HG03108 (cell line): ENCODE results near the gene RPP38.

Experiments used
- ATAC-seq: cut with Tn5 transposase; IDR thresholded peaks from one replicate; pipeline ENCODE4 v1.9.1; 2021; ENCODE audit warnings: moderate library complexity; ENCODE audit not compliant: unreplicated experiment

The RPP38 gene

GRCh38 chr10:15149042-15149771 is 52.1 kb downstream of the RPP38 start:
- ATAC-seq = no peak

GRCh38 chr10:15150563-15150962 is 53.4 kb downstream of the RPP38 start:
- ATAC-seq = no peak

GRCh38 chr10:15152556-15152955 is 55.4 kb downstream of the RPP38 start:
- ATAC-seq = no peak
